CD14-positive monocyte (primary cell): ENCODE data around the gene ISOC1. TPM values are rescaled to one million over a fixed set of nuclear protein-coding genes. Genes with fewer than 3 reads are reported as not detected.

Source experiments
- DNase-seq, 3 donors: peaks; one replicate each; pipeline ENCODE4 v3.0.0-alpha.2; 2011 to 2022
- H2AFZ ChIP-seq: 2 replicates; pipeline ENCODE4 v1.6.0; 2012; ENCODE audit warnings: mild to moderate bottlenecking, low read depth, low read length, inconsistent platforms; ENCODE audit not compliant: insufficient read depth, poor library complexity, severe bottlenecking
- H3K27ac ChIP-seq, 2 donors: 1 replicate in 1 of 2; 2 replicates in 1 of 2; pipeline ENCODE4 v1.5.1; 2012 to 2013; ENCODE audit warnings: low read length in 2 of 2, control low read depth in 1 of 2, inconsistent platforms in 1 of 2, low read depth in 1 of 2, mild to moderate bottlenecking in 1 of 2
- H3K27me3 ChIP-seq, 2 donors: one replicate each; pipeline versions ENCODE4 v1.6.0 to v1.6.1; 2011 to 2013; ENCODE audit warnings: low read length in 2 of 2; ENCODE audit not compliant: control insufficient read depth in 2 of 2, insufficient read depth in 2 of 2
- H3K36me3 ChIP-seq, 2 donors: replicated peaks in 1 of 2; 1 replicate in 1 of 2; 2 replicates in 1 of 2; pipeline versions ENCODE4 v1.5.1 to v1.6.1; 2012 to 2013; ENCODE audit warnings: low read length in 2 of 2, control low read depth in 1 of 2, inconsistent platforms in 1 of 2, mild to moderate bottlenecking in 1 of 2; ENCODE audit not compliant: insufficient read depth in 2 of 2, control insufficient read depth in 1 of 2
- H3K4me1 ChIP-seq, 2 donors: 1 replicate in 1 of 2; 2 replicates in 1 of 2; pipeline versions ENCODE4 v1.5.1 to v1.6.1; 2012 to 2013; ENCODE audit warnings: low read length in 2 of 2, control low read depth in 1 of 2, inconsistent platforms in 1 of 2, mild to moderate bottlenecking in 1 of 2, moderate library complexity in 1 of 2; ENCODE audit not compliant: insufficient read depth in 2 of 2, control insufficient read depth in 1 of 2
- H3K4me2 ChIP-seq: replicated peaks from 2 replicates; pipeline ENCODE3; 2012; ENCODE audit warnings: low read length, moderate library complexity, mild to moderate bottlenecking; ENCODE audit not compliant: poor library complexity, severe bottlenecking; ENCODE audit errors: extremely low read depth
- H3K4me3 ChIP-seq, 3 experiments: fragments of 200-600 bp in 1 of 3; sonication (generic) in 1 of 3; replicated peaks in 1 of 3; 1 replicate in 2 of 3; 2 replicates in 1 of 3; pipeline ENCODE4 v1.5.1; 2011 to 2013; ENCODE audit warnings: low read length in 3 of 3, mild to moderate bottlenecking in 3 of 3, control low read depth in 2 of 3, low read depth in 2 of 3, inconsistent platforms in 1 of 3, moderate library complexity in 1 of 3
- H3K79me2 ChIP-seq: 2 replicates; pipeline ENCODE4 v1.6.0; 2012; ENCODE audit warnings: mild to moderate bottlenecking, control low read depth, inconsistent platforms, low read length, moderate library complexity; ENCODE audit not compliant: insufficient read depth
- H3K9ac ChIP-seq: 2 replicates; pipeline ENCODE4 v1.6.0; 2017; ENCODE audit warnings: low read length, mild to moderate bottlenecking; ENCODE audit not compliant: insufficient read depth, poor library complexity, severe bottlenecking
- H3K9me3 ChIP-seq, 2 donors: replicated peaks in 1 of 2; 1 replicate in 1 of 2; 2 replicates in 1 of 2; pipeline versions ENCODE4 v1.5.1 to v1.6.1; 2012 to 2013; ENCODE audit warnings: low read length in 2 of 2, control low read depth in 1 of 2; ENCODE audit not compliant: control insufficient read depth in 1 of 2, insufficient read depth in 1 of 2
- H4K20me1 ChIP-seq: 2 replicates; pipeline ENCODE4 v1.6.0; 2012; ENCODE audit warnings: mild to moderate bottlenecking, low read length, control low read depth, moderate library complexity; ENCODE audit not compliant: insufficient read depth
- H3K27ac Mint-ChIP-seq, 7 donors: one replicate each; pipeline ENCODE4 v1.8.0; 2020; ENCODE audit warnings: mild to moderate bottlenecking in 7 of 7, mixed read lengths in 7 of 7, moderate library complexity in 6 of 7, inconsistent platforms in 2 of 7
- H3K27me3 Mint-ChIP-seq, 3 donors: one replicate each; pipeline ENCODE4 v1.8.0; 2021 to 2022; ENCODE audit warnings: low read depth in 3 of 3, mild to moderate bottlenecking in 3 of 3, mixed read lengths in 3 of 3, moderate library complexity in 3 of 3, inconsistent platforms in 1 of 3
- H3K36me3 Mint-ChIP-seq, 2 donors: one replicate each; pipeline ENCODE4 v1.8.0; 2020; ENCODE audit warnings: mixed read lengths in 2 of 2, inconsistent platforms in 1 of 2, mild to moderate bottlenecking in 1 of 2
- H3K4me1 Mint-ChIP-seq: one replicate; pipeline ENCODE4 v1.8.0; 2020; ENCODE audit warnings: mild to moderate bottlenecking, mixed read lengths
- H3K4me3 Mint-ChIP-seq, 2 donors: one replicate each; pipeline ENCODE4 v1.8.0; 2020; ENCODE audit warnings: mild to moderate bottlenecking in 2 of 2, mixed read lengths in 2 of 2, moderate library complexity in 1 of 2
- H3K9me3 Mint-ChIP-seq, 7 donors: one replicate each; pipeline ENCODE4 v1.8.0; 2020 to 2022; ENCODE audit warnings: mixed read lengths in 7 of 7, mild to moderate bottlenecking in 6 of 7, moderate library complexity in 6 of 7, inconsistent platforms in 2 of 7
- WGBS: methylation state at CpG from one replicate; pipeline ENCODE4 v1.1.5; 2013; ENCODE audit warnings: missing lambda C conversion rate; ENCODE audit not compliant: insufficient coverage; 5-methylcytosine and 5-hydroxymethylcytosine counted together
- intact Hi-C, 2 donors: fragments of 100-400 bp; cut with micrococcal nuclease; formaldehyde crosslinking; loops; one replicate each; pipeline versions ENCODE4 v1.15.0 to v1.15.1; 2023
- polyA plus RNA-seq, 3 donors: library from polyadenylated mRNA; depleted of rRNA in 1 of 3; unstranded in 2 of 3; stranded (reverse) in 1 of 3; fragments of 300-500 nt in 2 of 3; fragments of >200 nt in 1 of 3; fragmentation: Illumina TruSeq in 2 of 3; gene quantifications; 1 replicate in 2 of 3; 2 replicates in 1 of 3; pipeline ENCODE4 v1.2.3, GENCODE V29; 2012 to 2021
- TF ChIP-seq, protein P1 (sequence below): fragments of 200-600 bp; IDR thresholded peaks from one replicate; pipeline ENCODE4 v1.8.0; 2022; ENCODE audit warnings: antibody characterized with exemption, mild to moderate bottlenecking

ISOC1 gene
- polyA plus RNA-seq, 3 donors: 5.6 to 19.4 (median 16.6) TPM

DNA sequence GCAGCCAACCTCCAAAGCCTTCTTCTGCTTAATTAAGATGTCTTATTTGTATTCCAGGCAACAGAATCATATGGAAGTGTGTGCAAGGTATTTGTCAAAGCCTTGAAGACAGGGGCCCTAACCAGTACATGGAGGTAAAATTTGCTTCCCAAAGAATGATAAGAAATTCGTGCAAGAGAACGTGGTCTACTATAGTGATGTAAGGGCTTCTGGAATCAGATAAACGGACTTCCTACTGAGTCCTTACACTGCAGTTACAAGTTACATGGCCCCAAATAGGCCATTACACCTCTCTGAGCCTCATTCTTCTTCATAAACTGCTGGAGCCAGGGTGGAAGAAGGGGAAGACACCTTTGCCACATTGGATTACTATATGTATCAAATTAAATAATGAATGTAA is 15.9 kb upstream of the ISOC1 start:
- TF ChIP-seq, protein P1, sequence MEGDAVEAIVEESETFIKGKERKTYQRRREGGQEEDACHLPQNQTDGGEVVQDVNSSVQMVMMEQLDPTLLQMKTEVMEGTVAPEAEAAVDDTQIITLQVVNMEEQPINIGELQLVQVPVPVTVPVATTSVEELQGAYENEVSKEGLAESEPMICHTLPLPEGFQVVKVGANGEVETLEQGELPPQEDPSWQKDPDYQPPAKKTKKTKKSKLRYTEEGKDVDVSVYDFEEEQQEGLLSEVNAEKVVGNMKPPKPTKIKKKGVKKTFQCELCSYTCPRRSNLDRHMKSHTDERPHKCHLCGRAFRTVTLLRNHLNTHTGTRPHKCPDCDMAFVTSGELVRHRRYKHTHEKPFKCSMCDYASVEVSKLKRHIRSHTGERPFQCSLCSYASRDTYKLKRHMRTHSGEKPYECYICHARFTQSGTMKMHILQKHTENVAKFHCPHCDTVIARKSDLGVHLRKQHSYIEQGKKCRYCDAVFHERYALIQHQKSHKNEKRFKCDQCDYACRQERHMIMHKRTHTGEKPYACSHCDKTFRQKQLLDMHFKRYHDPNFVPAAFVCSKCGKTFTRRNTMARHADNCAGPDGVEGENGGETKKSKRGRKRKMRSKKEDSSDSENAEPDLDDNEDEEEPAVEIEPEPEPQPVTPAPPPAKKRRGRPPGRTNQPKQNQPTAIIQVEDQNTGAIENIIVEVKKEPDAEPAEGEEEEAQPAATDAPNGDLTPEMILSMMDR: no peak
- H3K4me1 Mint-ChIP-seq: no peaks in the 10 kb centered on the region
- Histone ChIP-seq H3K79me2 (no peaks in the 10 kb centered on the region), H3K4me1 (no peaks in the 10 kb centered on the region), H3K4me2 (no peak overlapping the region), H3K27ac (no peak overlapping the region), H3K9me3 (no peaks in the 10 kb centered on the region), H2AFZ (no peak overlapping the region), H3K36me3 (no peaks in the 10 kb centered on the region), H4K20me1 (no peaks in the 10 kb centered on the region), H3K9ac (no peak overlapping the region), H3K27me3 (no peaks in the 10 kb centered on the region), H3K4me3 (no peak overlapping the region)
- no CpG with 5 or more reads among the region's 3 CpGs for WGBS
- H3K36me3 Mint-ChIP-seq: no peaks in the 10 kb centered on the region
- H3K27ac Mint-ChIP-seq: no peak overlapping the region
- intact Hi-C loops: no loop called here
- peaks cover 0 to 5% (median 0%) of the 10 kb centered on the region in 3 donors for H3K27me3 Mint-ChIP-seq
- H3K4me3 Mint-ChIP-seq: no peak overlapping the region
- DNase-seq: no peak
- H3K9me3 Mint-ChIP-seq: peaks cover 0 to 2% (median 0%) of the 10 kb centered on the region in 7 donors

- H3K4me3 Mint-ChIP-seq: no peak overlapping the region
- no peak overlapping the region for H3K27ac Mint-ChIP-seq
- intact Hi-C loops: no loop called here
- H3K4me2 ChIP-seq: no peak overlapping the region
- no peak for DNase-seq
- H3K4me1 Mint-ChIP-seq: no peaks in the 10 kb centered on the region
- H3K79me2 ChIP-seq: no peaks in the 10 kb centered on the region
- no peaks in the 10 kb centered on the region for H3K9me3 ChIP-seq
- H3K9ac ChIP-seq: no peak overlapping the region
- H3K4me3 ChIP-seq: no peak overlapping the region
- peaks cover 0 to 2% (median 0%) of the 10 kb centered on the region in 7 donors for H3K9me3 Mint-ChIP-seq
- H3K36me3 Mint-ChIP-seq: no peaks in the 10 kb centered on the region
- no peaks in the 10 kb centered on the region for H3K4me1 ChIP-seq
- H2AFZ ChIP-seq: no peak overlapping the region
- H3K27me3 Mint-ChIP-seq: peaks cover 0 to 5% (median 0%) of the 10 kb centered on the region in 3 donors
- H4K20me1 ChIP-seq: no peaks in the 10 kb centered on the region
- H3K36me3 ChIP-seq: no peaks in the 10 kb centered on the region
- no peaks in the 10 kb centered on the region for H3K27me3 ChIP-seq
- TF ChIP-seq, protein P1: no peak
- H3K27ac ChIP-seq: no peak overlapping the region
Measured at GRCh38 chr5:129079496-129079895, 15.1 kb upstream of the ISOC1 start.
